Measurements from ENCODE around the gene SMNDC1.
A peak's percentile ranks its signal among the peaks of the same experiment; 100 is the strongest.
"Not testable (repeated sequence)": the region's sequence is repeated elsewhere in the genome, so short reads cannot be mapped to it uniquely, and the experiment has no call there.

SMNDC1 gene

GRCh38 chr10:110304780-110305421, at the start of gene SMNDC1:
Gene SMNDC1 (minus strand): TSS chr10:110304920. CDS start chr10:110303587, 1,333 bp downstream.
- peak; percentile 97 for DNase-seq (ENCODE audit: low spot score)

GRCh38 chr10:110354322-110354766, 49.6 kb upstream of the SMNDC1 start:
- DNase-seq (ENCODE audit: low spot score) = peak; percentile 65

- no peak for DNase-seq (ENCODE audit: low spot score)
These were observed 48.8 kb upstream of the SMNDC1 start for GRCh38 chr10:110353244-110354119.

- no peak for DNase-seq (ENCODE audit: low spot score)
These were observed 48.2 kb upstream of the SMNDC1 start for GRCh38 chr10:110352930-110353243.

- no peak for DNase-seq (ENCODE audit: low spot score)
These were observed 46.1 kb upstream of the SMNDC1 start for GRCh38 chr10:110350812-110351211.

GRCh38 chr10:110349831-110350230, 45.1 kb upstream of the SMNDC1 start:
- DNase-seq (ENCODE audit: low spot score) = no peak

- DNase-seq (ENCODE audit: low spot score) = no peak
These were observed 44.7 kb upstream of the SMNDC1 start for GRCh38 chr10:110349386-110349785.

GRCh38 chr10:110348336-110348735, 43.6 kb upstream of the SMNDC1 start:
- DNase-seq (ENCODE audit: low spot score) = no peak

GRCh38 chr10:110346914-110347313, 42.2 kb upstream of the SMNDC1 start:
- no peak for DNase-seq (ENCODE audit: low spot score)

- DNase-seq (ENCODE audit: low spot score) = no peak
These were observed 40.6 kb upstream of the SMNDC1 start for GRCh38 chr10:110345286-110345685.

- no peak for DNase-seq (ENCODE audit: low spot score)
These were observed 39.9 kb upstream of the SMNDC1 start for GRCh38 chr10:110344622-110345021.

GRCh38 chr10:110343947-110344346, 39.2 kb upstream of the SMNDC1 start:
- no peak for DNase-seq (ENCODE audit: low spot score)

- DNase-seq (ENCODE audit: low spot score) = no peak
These were observed 36.1 kb upstream of the SMNDC1 start for GRCh38 chr10:110340816-110341215.

- DNase-seq (ENCODE audit: low spot score) = no peak
These were observed 35.4 kb upstream of the SMNDC1 start for GRCh38 chr10:110340122-110340521.

- no peak for DNase-seq (ENCODE audit: low spot score)
These were observed 33.2 kb upstream of the SMNDC1 start for GRCh38 chr10:110337906-110338305.

- no peak for DNase-seq (ENCODE audit: low spot score)
These were observed 32.7 kb upstream of the SMNDC1 start for GRCh38 chr10:110337401-110337800.

GRCh38 chr10:110336111-110336721, 31.5 kb upstream of the SMNDC1 start:
- DNase-seq (ENCODE audit: low spot score) = no peak

GRCh38 chr10:110335314-110336064, 30.8 kb upstream of the SMNDC1 start:
- no peak for DNase-seq (ENCODE audit: low spot score)

GRCh38 chr10:110334061-110334656, 29.4 kb upstream of the SMNDC1 start:
- DNase-seq (ENCODE audit: low spot score) = no peak

- DNase-seq (ENCODE audit: low spot score) = not testable (repeated sequence)
These were observed 26.6 kb upstream of the SMNDC1 start for GRCh38 chr10:110331226-110331795.

GRCh38 chr10:110330675-110331074, 26.0 kb upstream of the SMNDC1 start:
- no peak for DNase-seq (ENCODE audit: low spot score)

All from globus pallidus (tissue), 1 donor.